ENCODE results near the gene EP300. TPM values are rescaled to one million over a fixed set of nuclear protein-coding genes. Genes with fewer than 3 reads are reported as not detected.
"Not testable (repeated sequence)": the region's sequence is repeated elsewhere in the genome, so short reads cannot be mapped to it uniquely, and the experiment has no call there.

Gene EP300
- total and polyA plus RNA-seq, 2 of the 8 experiments (the other 6 are each of a cell fraction or from before 2014, with no cell fraction given) = 39.5 to 109 TPM

GRCh38 chr22:41064326-41064725 lies 28.1 kb upstream of the EP300 start:
- H4K91ac ChIP-seq (replicated peaks; ENCODE audit: insufficient read length, low read length); H3K27me3 ChIP-seq (replicated peaks in 1 of 4; ENCODE audit: control insufficient read depth in 3 of 4, extremely low read depth in 1 of 4, insufficient read depth in 3 of 4, low read length in 3 of 4); FAIRE-seq; H3K9ac ChIP-seq (replicated peaks in 1 of 4; ENCODE audit: extremely low read depth in 1 of 4, low read depth in 3 of 4, low read length in 3 of 4); POLR2A ChIA-PET (ENCODE audit: partially characterized antibody); H3K14ac ChIP-seq (ENCODE audit: insufficient read length); H2BK120ac ChIP-seq (replicated peaks; ENCODE audit: low read depth, low read length); H3K4ac ChIP-seq (replicated peaks; ENCODE audit: insufficient read length, low read depth, low read length); H3K4me2 ChIP-seq (ENCODE audit: insufficient read depth in 1 of 2, low read depth in 2 of 2, low read length in 2 of 2); H3K56ac ChIP-seq (replicated peaks; ENCODE audit: insufficient read length, low read depth, low read length); H2BK20ac ChIP-seq (ENCODE audit: low read length); H3K79me1 ChIP-seq (ENCODE audit: low read depth, low read length); H2BK5ac ChIP-seq (ENCODE audit: low read depth, low read length); H3K79me2 ChIP-seq (ENCODE audit: control insufficient read depth in 1 of 2, insufficient read depth in 2 of 2, low read length in 2 of 2); H3K36me3 ChIP-seq (ENCODE audit: control insufficient read depth in 2 of 4, insufficient read depth in 4 of 4, low read length in 3 of 4); H2BK12ac ChIP-seq (ENCODE audit: low read depth, low read length); H3K9me3 ChIP-seq (ENCODE audit: insufficient read depth in 2 of 2, low read depth in 1 of 2, low read length in 1 of 2); H3K4me3 ChIP-seq (ENCODE audit: extremely low read depth in 1 of 4, insufficient read depth in 2 of 4, low read depth in 3 of 4, low read length in 4 of 4); H2AK5ac ChIP-seq (ENCODE audit: low read depth, low read length); H3K4me1 ChIP-seq (replicated peaks in 1 of 4; ENCODE audit: control insufficient read depth in 3 of 4, insufficient read depth in 4 of 4, low read length in 3 of 4); H4K20me1 ChIP-seq (replicated peaks in 1 of 2; ENCODE audit: control insufficient read depth in 1 of 2, insufficient read depth in 2 of 2, low read length in 2 of 2); H3K18ac ChIP-seq (ENCODE audit: extremely low read depth, low read length); H3K27ac ChIP-seq (ENCODE audit: low read depth, low read length); H3K23me2 ChIP-seq (ENCODE audit: low read depth, low read length); DNase-seq (ENCODE audit: low read depth in 1 of 2, low spot score in 2 of 2); H2BK15ac ChIP-seq (ENCODE audit: low read length); H3K23ac ChIP-seq (ENCODE audit: insufficient read length); H4K5ac ChIP-seq (ENCODE audit: insufficient read length, low read depth, low read length): not testable (repeated sequence)
- 0 out of 2 replicates have a peak overlapping the region, but pooled peaks have one; percentile 25 for H4K8ac ChIP-seq (ENCODE audit: extremely low read depth, insufficient read depth, low read length)
- H2AFZ ChIP-seq (ENCODE audit: low read length) = 0 out of 2 replicates have a peak overlapping the region, but pooled peaks have one; percentile 32
- 92% methylated on average over 15 of the region's 15 CpGs; no CpG with 5 or more reads in 1 of the 2 experiments for WGBS, 2 experiments (ENCODE audit: extremely low coverage in 1 of 2, insufficient coverage in 1 of 2, insufficient read length in 1 of 2, insufficient replicate concordance in 2 of 2, low coverage in 1 of 2, low lambda C conversion rate in 2 of 2, missing lambda C conversion rate in 1 of 2)
- CTCF ChIA-PET (ENCODE audit: partially characterized antibody) = interaction anchor here (0.6 to 0.7 kb wide), 2 partner anchors 111 to 1241 kb away, joined by 3 read pairs; no protein-coding TSS in a partner anchor

- H2BK15ac ChIP-seq (ENCODE audit: low read length); H3K56ac ChIP-seq (replicated peaks; ENCODE audit: insufficient read length, low read depth, low read length); H2AFZ ChIP-seq (ENCODE audit: low read length); H4K91ac ChIP-seq (replicated peaks; ENCODE audit: insufficient read length, low read length); H3K23me2 ChIP-seq (ENCODE audit: low read depth, low read length); H3K9ac ChIP-seq (replicated peaks in 1 of 4; ENCODE audit: extremely low read depth in 1 of 4, low read depth in 3 of 4, low read length in 3 of 4); H3K23ac ChIP-seq (ENCODE audit: insufficient read length); H3K27ac ChIP-seq (ENCODE audit: low read depth, low read length); FAIRE-seq; DNase-seq (ENCODE audit: low read depth in 1 of 2, low spot score in 2 of 2); H3K27me3 ChIP-seq (replicated peaks in 1 of 4; ENCODE audit: control insufficient read depth in 3 of 4, extremely low read depth in 1 of 4, insufficient read depth in 3 of 4, low read length in 3 of 4); H3K9me3 ChIP-seq (ENCODE audit: insufficient read depth in 2 of 2, low read depth in 1 of 2, low read length in 1 of 2); H3K36me3 ChIP-seq (ENCODE audit: control insufficient read depth in 2 of 4, insufficient read depth in 4 of 4, low read length in 3 of 4); H3K79me2 ChIP-seq (ENCODE audit: control insufficient read depth in 1 of 2, insufficient read depth in 2 of 2, low read length in 2 of 2); H3K79me1 ChIP-seq (ENCODE audit: low read depth, low read length); H3K14ac ChIP-seq (ENCODE audit: insufficient read length); H2BK20ac ChIP-seq (ENCODE audit: low read length); H4K8ac ChIP-seq (ENCODE audit: extremely low read depth, insufficient read depth, low read length); H2AK5ac ChIP-seq (ENCODE audit: low read depth, low read length); H4K5ac ChIP-seq (ENCODE audit: insufficient read length, low read depth, low read length); H4K20me1 ChIP-seq (replicated peaks in 1 of 2; ENCODE audit: control insufficient read depth in 1 of 2, insufficient read depth in 2 of 2, low read length in 2 of 2); H3K4ac ChIP-seq (replicated peaks; ENCODE audit: insufficient read length, low read depth, low read length); H2BK12ac ChIP-seq (ENCODE audit: low read depth, low read length); H3K4me3 ChIP-seq (ENCODE audit: extremely low read depth in 1 of 4, insufficient read depth in 2 of 4, low read depth in 3 of 4, low read length in 4 of 4); H3K4me2 ChIP-seq (ENCODE audit: insufficient read depth in 1 of 2, low read depth in 2 of 2, low read length in 2 of 2); H3K4me1 ChIP-seq (replicated peaks in 1 of 4; ENCODE audit: control insufficient read depth in 3 of 4, insufficient read depth in 4 of 4, low read length in 3 of 4); H2BK5ac ChIP-seq (ENCODE audit: low read depth, low read length); POLR2A ChIA-PET (ENCODE audit: partially characterized antibody); H3K18ac ChIP-seq (ENCODE audit: extremely low read depth, low read length); H2BK120ac ChIP-seq (replicated peaks; ENCODE audit: low read depth, low read length): not testable (repeated sequence)
- 94% methylated on average over 8 of the region's 8 CpGs; no CpG with 5 or more reads in 1 of the 2 experiments for WGBS, 2 experiments (ENCODE audit: extremely low coverage in 1 of 2, insufficient coverage in 1 of 2, insufficient read length in 1 of 2, insufficient replicate concordance in 2 of 2, low coverage in 1 of 2, low lambda C conversion rate in 2 of 2, missing lambda C conversion rate in 1 of 2)
- CTCF ChIA-PET (ENCODE audit: partially characterized antibody) = interaction anchor here (0.6 to 0.7 kb wide), 2 partner anchors 36 to 192 kb away, joined by 3 to 5 read pairs; no protein-coding TSS in a partner anchor
Measured at GRCh38 chr22:41066341-41066740, 26.1 kb upstream of the EP300 start.
